ENCODE measurements around the gene GPR149.

GPR149 gene

DNA sequence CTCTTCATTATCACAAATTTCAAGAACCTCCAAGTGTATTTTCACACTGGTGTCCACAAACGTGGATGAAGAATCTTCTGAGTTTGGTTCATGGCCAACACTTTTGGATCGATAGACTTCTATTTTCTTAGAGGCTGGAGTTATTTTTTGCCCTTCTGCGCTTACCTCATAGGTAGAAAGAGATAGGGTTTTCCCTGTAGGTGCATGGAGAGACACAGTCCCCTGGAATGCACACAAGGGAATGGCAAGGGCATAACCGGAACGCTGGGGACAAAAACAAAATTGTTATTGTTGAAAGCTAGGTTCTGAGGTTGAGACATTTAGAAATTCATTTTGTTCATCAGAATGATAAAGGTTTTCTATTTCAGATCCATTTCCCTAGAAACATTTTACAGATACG is 92.0 kb downstream of the GPR149 start:
- no peak for DNase-seq

DNA sequence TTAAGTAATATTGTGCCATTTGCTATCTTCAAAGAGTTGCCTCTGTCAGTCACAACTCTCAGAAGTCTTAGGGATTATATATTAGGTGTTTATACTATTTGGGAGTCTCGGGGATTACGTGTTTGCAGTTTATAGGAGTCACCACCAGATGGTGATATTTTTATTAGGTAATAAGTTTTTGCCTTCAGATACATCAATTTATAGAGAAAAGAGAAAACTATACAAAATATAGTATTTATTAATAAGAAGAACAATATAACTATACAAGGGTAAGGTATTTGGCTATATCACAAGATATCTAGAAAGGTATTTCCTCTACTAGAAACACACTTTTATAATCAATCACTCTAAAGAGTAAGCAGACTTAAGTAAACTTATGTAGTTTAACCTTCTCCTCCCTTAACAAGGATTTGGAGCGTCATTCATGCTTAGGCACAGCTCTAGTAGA is 95.0 kb downstream of the GPR149 start:
- DNase-seq = peak; percentile 10

DNA sequence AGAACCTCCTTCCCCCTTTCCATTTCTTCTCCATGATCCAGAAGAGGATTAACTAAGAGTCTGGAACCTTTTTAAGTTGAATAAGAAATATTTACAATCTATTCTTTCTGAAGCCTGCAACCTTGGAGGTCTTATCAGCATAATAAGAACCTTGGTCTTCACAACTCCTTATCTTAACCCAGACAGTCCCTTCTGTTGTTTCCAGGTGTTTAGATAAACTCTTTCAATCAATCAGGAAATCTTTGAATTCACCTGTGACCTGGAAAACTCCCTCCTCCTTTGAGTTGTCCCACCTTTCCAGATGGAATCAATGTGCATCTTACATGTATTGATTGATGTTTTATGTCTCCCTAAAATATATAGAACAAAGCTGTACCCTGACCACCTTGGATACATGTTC is 102.1 kb downstream of the GPR149 start:
- no peak for DNase-seq

DNA sequence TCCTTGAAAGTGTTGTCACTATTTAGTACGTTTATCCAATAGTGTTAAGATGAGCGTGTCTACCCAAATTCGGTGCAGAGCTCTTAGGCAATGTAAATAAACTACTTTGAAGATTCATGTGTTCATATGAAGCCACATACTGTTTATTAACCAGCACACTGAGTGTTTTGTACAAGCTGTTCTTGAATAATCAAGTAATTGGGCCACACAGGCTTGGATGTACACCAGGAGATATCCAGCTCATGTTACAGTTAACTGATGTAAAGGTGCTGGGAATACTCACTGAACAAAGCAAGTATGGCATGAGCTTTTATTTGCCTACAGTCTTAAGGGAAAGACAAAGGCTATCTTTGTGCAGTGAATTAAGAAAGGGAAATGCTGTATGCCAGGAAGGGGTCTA is 105.1 kb downstream of the GPR149 start:
- DNase-seq = no peak

DNA sequence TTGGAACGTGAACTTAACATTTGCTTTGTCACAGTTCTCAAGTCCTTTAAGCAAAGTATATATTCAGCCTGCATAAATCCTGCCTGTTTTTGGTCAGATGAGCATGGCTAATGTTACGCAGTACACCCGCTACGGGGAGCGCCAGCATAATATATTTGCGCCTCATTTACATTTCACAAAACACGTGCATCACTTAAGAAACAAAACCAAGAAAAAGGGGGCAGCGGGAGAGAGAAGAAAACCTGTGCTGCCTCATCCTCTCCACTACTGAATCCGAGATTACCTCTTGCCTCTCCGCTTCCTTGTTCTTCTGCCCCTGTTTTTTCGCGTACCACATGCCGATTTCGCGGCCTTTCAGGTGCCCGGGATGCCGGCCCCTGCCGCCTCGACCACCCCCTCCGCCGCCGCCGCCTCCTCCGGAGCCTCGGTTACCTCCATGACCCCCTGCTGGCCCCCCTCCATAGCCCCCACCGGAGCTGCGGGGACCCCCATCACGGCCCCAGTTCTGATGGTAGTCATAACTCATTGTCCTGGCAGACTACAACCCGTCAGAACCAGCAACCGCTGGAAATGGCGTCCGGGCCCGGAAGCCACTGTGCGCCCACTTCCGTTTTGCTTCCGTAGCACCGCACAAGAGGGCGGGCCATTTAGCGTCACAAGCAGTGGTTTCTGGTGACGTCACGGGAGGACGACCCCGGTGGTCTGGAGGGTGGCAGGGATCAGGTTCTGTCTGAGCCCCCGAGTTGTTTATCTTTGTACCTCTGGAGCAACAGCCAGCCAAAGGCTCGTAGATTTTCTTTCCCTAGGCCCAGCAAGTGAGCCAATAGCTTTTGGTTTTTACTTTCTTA is 105.9 kb downstream of the GPR149 start, which contains the start of gene DHX36:
Gene DHX36 (minus strand): TSS at position 597 of the 848 bp plus-strand sequence. CDS start 71 bp downstream, at position 526.
- DNase-seq = peak; percentile 71

DNA sequence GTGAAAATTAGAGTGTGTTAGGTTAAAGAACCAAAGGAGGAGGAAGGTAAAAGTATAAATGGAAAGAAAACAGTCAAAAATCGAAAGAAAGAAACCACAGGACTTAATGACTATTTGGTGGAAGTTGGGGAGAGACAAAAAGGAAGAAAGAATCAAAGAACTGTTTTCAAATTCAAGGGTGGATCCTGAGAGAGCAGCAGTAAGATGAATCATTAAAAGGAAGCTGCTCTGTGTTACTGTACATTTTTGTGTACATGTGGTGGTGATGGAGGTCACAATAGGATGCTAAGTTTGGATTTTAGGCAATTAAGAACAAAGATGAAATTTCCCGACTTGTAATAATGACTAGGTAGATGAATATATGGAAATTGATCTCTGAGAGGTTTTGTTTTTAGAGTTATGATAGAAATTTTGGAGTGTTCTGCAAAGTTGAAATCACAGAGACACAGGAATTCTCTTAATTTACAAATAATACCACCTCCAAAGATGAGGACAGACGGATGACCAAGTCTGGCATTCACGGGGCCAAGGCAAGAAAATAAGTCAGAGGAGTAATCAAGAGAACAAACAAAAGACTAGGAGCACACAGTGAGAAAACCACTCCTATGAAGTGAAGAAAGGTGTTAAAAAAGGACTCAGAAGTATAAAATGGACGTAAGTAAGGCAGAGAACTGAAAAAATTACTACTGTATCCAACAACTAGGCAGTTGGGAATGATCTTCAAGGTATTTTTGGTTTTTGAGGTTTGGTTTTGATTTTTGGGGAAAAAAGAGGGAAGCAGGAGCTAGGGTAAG is 112.8 kb downstream of the GPR149 start:
- no peak for DNase-seq

DNA sequence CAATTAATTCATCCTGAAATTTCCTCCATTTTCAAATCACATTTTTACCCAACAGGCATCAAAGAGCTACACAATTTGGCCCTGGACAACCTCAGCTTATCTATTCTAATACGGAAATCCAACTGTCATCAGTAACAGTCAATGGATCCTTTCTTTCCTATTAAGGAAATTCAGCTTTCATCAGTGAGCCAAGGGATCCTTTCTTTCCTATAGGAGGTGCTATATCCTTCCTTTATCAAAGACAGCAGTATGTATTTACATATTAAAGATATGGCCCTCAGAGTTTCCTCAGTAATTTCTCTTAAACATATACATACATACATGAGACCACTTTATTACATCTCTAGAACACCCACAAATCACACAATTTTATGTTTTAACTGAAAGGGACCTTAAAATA is 115.8 kb downstream of the GPR149 start:
- DNase-seq = no peak

DNA sequence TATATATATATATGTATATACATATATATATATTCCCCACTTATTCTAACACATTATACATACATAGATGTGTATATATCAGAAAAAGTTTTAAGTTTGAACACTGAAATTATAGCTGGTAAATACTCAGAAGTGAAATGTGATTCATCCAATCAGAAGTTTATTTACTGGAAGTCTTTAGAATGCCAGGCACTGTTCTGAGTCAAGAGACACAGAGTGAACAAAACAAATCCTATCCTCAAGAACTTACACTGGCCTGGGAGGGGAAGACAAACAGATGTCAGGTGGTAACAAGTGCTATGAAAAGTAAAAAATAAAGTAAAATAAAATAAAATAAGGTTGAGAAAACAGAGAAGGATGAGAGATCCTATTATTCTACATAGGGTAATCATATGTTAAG is 119.2 kb downstream of the GPR149 start:
- no peak for DNase-seq

DNA sequence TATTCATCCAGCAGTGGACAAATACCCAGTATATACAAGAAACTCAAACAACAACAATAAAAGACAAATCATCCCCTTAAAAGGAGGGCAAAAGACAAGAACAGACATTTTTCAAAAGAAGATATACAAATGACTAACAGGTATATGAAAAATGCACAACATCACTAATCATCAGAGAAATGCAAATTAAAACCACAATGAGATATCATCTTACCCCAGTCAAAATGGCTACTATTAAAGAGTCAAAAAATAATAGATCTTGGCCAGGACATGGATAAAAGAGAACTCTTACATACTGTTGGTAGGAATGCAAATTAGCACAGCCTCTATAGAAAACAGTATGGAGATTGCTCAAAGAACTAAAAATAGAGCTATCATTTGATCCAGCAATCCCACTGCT is 122.6 kb downstream of the GPR149 start:
- DNase-seq = no peak

DNA sequence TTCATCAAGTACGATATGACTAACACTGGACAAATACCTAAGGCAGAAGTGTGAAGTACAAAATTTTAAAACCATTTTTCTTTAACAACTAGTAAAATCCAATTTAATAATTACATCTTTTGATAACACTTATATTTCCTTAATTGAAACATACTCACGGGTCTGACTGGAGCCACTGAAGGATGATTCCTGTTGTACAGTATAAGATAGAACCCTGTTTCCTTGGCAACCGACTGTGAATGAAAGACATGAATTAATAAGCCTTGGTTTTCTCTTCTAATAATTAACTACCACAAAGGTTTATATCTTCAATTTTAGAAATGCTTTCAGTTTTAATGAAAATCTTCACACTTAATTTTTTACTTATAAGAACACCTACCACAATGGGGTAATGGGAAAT is 125.1 kb downstream of the GPR149 start:
- no peak for DNase-seq

DNA sequence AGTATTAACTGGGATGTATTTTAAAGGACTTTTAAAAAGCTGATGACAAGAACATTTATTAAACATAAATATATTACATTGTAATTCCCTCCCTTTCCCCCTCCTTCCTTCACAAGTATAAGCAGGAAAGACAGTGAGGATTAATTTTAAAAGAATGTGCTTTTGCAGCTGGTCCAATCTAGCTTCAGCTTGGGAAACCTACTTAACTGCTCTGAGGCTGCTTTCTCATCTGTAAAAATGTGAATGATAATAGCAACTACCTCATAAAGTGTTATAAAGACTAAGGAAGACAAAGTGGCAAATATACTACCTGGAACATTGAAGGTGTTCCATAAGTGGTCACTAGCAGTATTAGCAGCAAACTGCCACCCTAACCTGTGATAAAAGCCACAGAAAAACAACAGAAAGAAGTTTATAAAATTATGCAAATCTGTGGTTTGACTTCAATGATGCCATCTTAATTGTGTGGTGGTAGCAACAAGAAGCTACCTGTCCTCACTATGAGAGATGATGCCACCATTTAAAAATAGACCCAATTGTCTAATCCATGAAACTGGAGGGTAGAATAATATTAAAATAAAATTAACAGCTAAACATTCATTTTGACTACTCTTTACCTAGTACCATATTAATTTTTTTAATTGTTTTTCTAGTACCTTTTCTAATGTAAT is 125.7 kb downstream of the GPR149 start:
- no peak for DNase-seq

DNA sequence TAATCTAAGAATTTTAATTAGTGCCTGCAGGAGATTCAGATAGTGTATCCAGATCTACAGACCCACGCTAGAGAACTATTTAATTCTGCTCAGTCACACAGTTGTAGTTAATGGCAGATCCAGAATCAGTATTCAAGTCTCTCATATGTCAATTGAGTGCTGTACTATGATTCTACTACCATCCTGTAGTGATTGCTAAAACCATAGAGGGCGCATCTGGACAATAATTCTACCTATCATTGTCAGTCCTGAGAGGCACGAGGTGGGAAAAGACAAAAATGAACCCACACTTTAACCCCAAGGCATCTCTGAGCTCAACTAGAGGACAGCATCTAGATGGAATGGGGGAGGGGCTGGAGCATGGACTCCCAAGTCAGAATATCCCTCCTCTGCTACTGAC is 128.4 kb downstream of the GPR149 start:
- DNase-seq = no peak

DNA sequence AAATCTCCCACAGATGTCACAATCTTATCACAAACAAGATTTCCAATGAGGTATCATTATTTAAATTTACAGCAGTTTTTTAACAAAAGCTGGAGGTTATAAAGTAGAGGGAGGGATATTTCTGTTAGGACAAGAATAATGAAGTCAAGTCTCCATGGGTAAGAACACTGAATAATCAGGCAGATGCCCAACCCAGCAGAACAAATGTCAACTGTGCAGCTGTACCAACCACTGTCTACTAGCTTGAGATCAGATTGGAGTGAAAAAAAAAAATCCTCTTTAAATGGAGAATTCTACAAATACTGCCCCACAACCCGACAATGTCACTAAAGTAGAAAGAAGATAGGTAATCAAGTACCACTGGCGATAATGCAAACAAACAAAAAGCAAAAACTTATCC is 136.0 kb downstream of the GPR149 start:
- DNase-seq = no peak

DNA sequence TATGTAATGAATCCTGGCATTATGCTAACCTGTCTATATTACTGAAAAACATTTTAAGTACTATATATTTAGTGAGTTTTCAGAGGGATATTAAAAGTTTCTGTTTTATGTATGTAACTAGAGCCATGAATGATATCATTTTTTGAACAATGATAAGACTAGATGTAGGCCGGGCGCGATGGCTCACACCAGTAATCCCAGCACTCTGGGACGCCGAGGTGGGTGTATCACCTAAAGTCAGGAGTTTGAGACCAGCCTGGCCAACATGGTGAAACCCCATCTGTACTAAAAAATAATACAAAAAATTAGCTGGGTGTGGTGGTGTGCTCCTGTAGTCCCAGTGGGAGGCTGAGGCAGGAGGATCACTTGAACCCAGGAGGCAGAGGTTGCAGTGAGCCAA is 139.8 kb downstream of the GPR149 start:
- DNase-seq = no peak

All from GF-D8 (cell line).